Astrocyte (in vitro differentiated cells and primary cell): ENCODE results near the gene ARHGAP23. TPM values are rescaled to one million over a fixed set of nuclear protein-coding genes. Genes with fewer than 3 reads are reported as not detected.

Experiments
- DNase-seq: peaks from one replicate; pipeline ENCODE4 v3.0.0-alpha.2; 2010; ENCODE audit warnings: low read depth
- FAIRE-seq: peaks from 2 replicates; lab custom pipeline; 2011; peaks lifted over from hg19 to GRCh38; lab: Jason Lieb, UNC
- H2AFZ ChIP-seq: 2 replicates; pipeline ENCODE4 v1.6.0; 2012; ENCODE audit warnings: low read depth, low read length, inconsistent platforms
- H3K27ac ChIP-seq: 2 replicates; pipeline ENCODE4 v1.5.1; 2011; ENCODE audit warnings: low read depth, low read length, inconsistent platforms
- H3K27me3 ChIP-seq: 2 replicates; pipeline ENCODE4 v1.6.0; 2011; ENCODE audit warnings: low read length, inconsistent platforms; ENCODE audit not compliant: insufficient read depth
- H3K36me3 ChIP-seq: 2 replicates; pipeline ENCODE4 v1.5.1; 2011; ENCODE audit warnings: low read length, inconsistent platforms; ENCODE audit not compliant: insufficient read depth
- H3K4me1 ChIP-seq: 2 replicates; pipeline ENCODE4 v1.5.1; 2011; ENCODE audit warnings: low read length, inconsistent platforms; ENCODE audit not compliant: insufficient read depth
- H3K4me2 ChIP-seq: 2 replicates; pipeline ENCODE4 v1.6.0; 2012; ENCODE audit warnings: low read length, inconsistent platforms
- H3K4me3 ChIP-seq: 2 replicates; pipeline ENCODE4 v1.5.1; 2011; ENCODE audit warnings: low read depth, mild to moderate bottlenecking, low read length, inconsistent platforms; ENCODE audit not compliant: insufficient read depth
- H3K79me2 ChIP-seq: 2 replicates; pipeline ENCODE4 v1.6.0; 2012; ENCODE audit warnings: mild to moderate bottlenecking, low read length, inconsistent platforms; ENCODE audit not compliant: insufficient read depth
- H3K9ac ChIP-seq: 2 replicates; pipeline ENCODE4 v1.6.0; 2012; ENCODE audit warnings: mild to moderate bottlenecking, low read length, inconsistent platforms
- H3K9me3 ChIP-seq: 2 replicates; pipeline ENCODE4 v1.5.1; 2012; ENCODE audit warnings: low read depth, mild to moderate bottlenecking, low read length, inconsistent platforms; ENCODE audit not compliant: insufficient read depth
- H4K20me1 ChIP-seq: 2 replicates; pipeline ENCODE4 v1.6.0; 2012; ENCODE audit warnings: low read length, inconsistent platforms; ENCODE audit not compliant: insufficient read depth
- H3K27ac Mint-ChIP-seq: one replicate; pipeline ENCODE4 v1.8.0; 2021; ENCODE audit warnings: mild to moderate bottlenecking, mixed read lengths; ENCODE audit not compliant: unreplicated experiment
- H3K27me3 Mint-ChIP-seq: one replicate; pipeline ENCODE4 v1.8.0; 2021; ENCODE audit warnings: low read depth, mixed read lengths; ENCODE audit not compliant: unreplicated experiment
- H3K36me3 Mint-ChIP-seq: one replicate; pipeline ENCODE4 v1.8.0; 2021; ENCODE audit warnings: low read depth, mixed read lengths; ENCODE audit not compliant: unreplicated experiment
- H3K4me1 Mint-ChIP-seq: one replicate; pipeline ENCODE4 v1.8.0; 2021; ENCODE audit warnings: low read depth, mixed read lengths; ENCODE audit not compliant: unreplicated experiment
- H3K4me3 Mint-ChIP-seq: one replicate; pipeline ENCODE4 v1.8.0; 2021; ENCODE audit warnings: mild to moderate bottlenecking, moderate library complexity, mixed read lengths; ENCODE audit not compliant: unreplicated experiment
- H3K9me3 Mint-ChIP-seq: one replicate; pipeline ENCODE4 v1.8.0; 2021; ENCODE audit warnings: mild to moderate bottlenecking, mixed read lengths; ENCODE audit not compliant: unreplicated experiment
- CTCF ChIP-seq: IDR thresholded peaks from 2 replicates; pipeline ENCODE4 v1.5.1; 2011; ENCODE audit warnings: low read depth, mild to moderate bottlenecking, inconsistent platforms, low read length, moderate library complexity; ENCODE audit not compliant: insufficient read depth
- EZH2 ChIP-seq: IDR thresholded peaks from 2 replicates; pipeline ENCODE4 v1.6.1; 2012; ENCODE audit warnings: mild to moderate bottlenecking, low read length, inconsistent platforms; ENCODE audit not compliant: insufficient read depth
- total RNA-seq: library from RNA; stranded (reverse); gene quantifications from 2 replicates; pipeline ENCODE4 v1.2.1, GENCODE V29; 2021

The ARHGAP23 gene
- total RNA-seq, 1 donor from 2014 or later: 118 TPM

GRCh38 chr17:38533866-38534497 is 105.7 kb downstream of the ARHGAP23 start:
- no peak overlapping the region for H3K4me2 ChIP-seq
- FAIRE-seq: no peak
- no peaks in the 10 kb centered on the region for H3K36me3 ChIP-seq
- H4K20me1 ChIP-seq: no peaks in the 10 kb centered on the region
- TF ChIP-seq EZH2 (no peak), CTCF (no peak)
- H3K27me3 ChIP-seq: peaks cover 20% of the 10 kb centered on the region
- peaks cover 1% of the 10 kb centered on the region for H3K9me3 Mint-ChIP-seq
- no peak overlapping the region for H2AFZ ChIP-seq
- no peaks in the 10 kb centered on the region for H3K9me3 ChIP-seq
- H3K27ac ChIP-seq: no peak overlapping the region
- H3K4me1 Mint-ChIP-seq: peaks cover 4% of the 10 kb centered on the region
- no peak overlapping the region for H3K4me3 Mint-ChIP-seq
- H3K27ac Mint-ChIP-seq: no peak overlapping the region
- no peaks in the 10 kb centered on the region for H3K79me2 ChIP-seq
- no peak overlapping the region for H3K9ac ChIP-seq
- H3K27me3 Mint-ChIP-seq: peaks cover 44% of the 10 kb centered on the region
- no peak overlapping the region for H3K4me3 ChIP-seq
- no peaks in the 10 kb centered on the region for H3K4me1 ChIP-seq
- H3K36me3 Mint-ChIP-seq: peaks cover 3% of the 10 kb centered on the region
- DNase-seq: no peak

- no peaks in the 10 kb centered on the region for H3K4me1 ChIP-seq
- no peak overlapping the region for H3K4me2 ChIP-seq
- Mint-ChIP-seq H3K4me1 (peaks cover 4% of the 10 kb centered on the region), H3K9me3 (peaks cover 1% of the 10 kb centered on the region), H3K36me3 (peaks cover 3% of the 10 kb centered on the region), H3K27me3 (peaks cover 41% of the 10 kb centered on the region), H3K4me3 (no peak overlapping the region), H3K27ac (no peak overlapping the region)
- FAIRE-seq (no peak), DNase-seq (no peak)
- no peak overlapping the region for H3K4me3 ChIP-seq
- no peaks in the 10 kb centered on the region for H3K79me2 ChIP-seq
- no peak for TF ChIP-seq EZH2
- no peak for TF ChIP-seq CTCF
- H3K27ac ChIP-seq: no peak overlapping the region
- H3K9me3 ChIP-seq: no peaks in the 10 kb centered on the region
- H3K36me3 ChIP-seq: no peaks in the 10 kb centered on the region
- no peak overlapping the region for H2AFZ ChIP-seq
- no peaks in the 10 kb centered on the region for H4K20me1 ChIP-seq
- H3K9ac ChIP-seq: no peak overlapping the region
- peaks cover 20% of the 10 kb centered on the region for H3K27me3 ChIP-seq
These were observed 106.2 kb downstream of the ARHGAP23 start for GRCh38 chr17:38534498-38534885.

- Histone ChIP-seq H3K27me3 (peaks cover 20% of the 10 kb centered on the region), H3K9me3 (no peaks in the 10 kb centered on the region), H3K79me2 (no peaks in the 10 kb centered on the region), H3K9ac (no peak overlapping the region), H3K4me1 (no peaks in the 10 kb centered on the region), H3K4me2 (no peak overlapping the region), H3K4me3 (no peak overlapping the region), H3K27ac (no peak overlapping the region), H4K20me1 (no peaks in the 10 kb centered on the region), H2AFZ (no peak overlapping the region), H3K36me3 (no peaks in the 10 kb centered on the region)
- TF ChIP-seq CTCF (no peak), EZH2 (no peak)
- H3K27ac Mint-ChIP-seq: no peak overlapping the region
- H3K4me1 Mint-ChIP-seq: peaks cover 4% of the 10 kb centered on the region
- H3K9me3 Mint-ChIP-seq: peaks cover 1% of the 10 kb centered on the region
- peaks cover 3% of the 10 kb centered on the region for H3K36me3 Mint-ChIP-seq
- FAIRE-seq (no peak), DNase-seq (no peak)
- no peak overlapping the region for H3K4me3 Mint-ChIP-seq
- peaks cover 38% of the 10 kb centered on the region for H3K27me3 Mint-ChIP-seq
These were observed 107.6 kb downstream of the ARHGAP23 start for GRCh38 chr17:38535886-38536285.
